Measurements from ENCODE around the gene RPS6KA5.

- no peak for TF ChIP-seq CTCF (IDR thresholded peaks at IDR 0.05; ENCODE audit: borderline replicate concordance, extremely low read depth, low read length, poor library complexity, severe bottlenecking)
- TF ChIP-seq EZH2 (IDR thresholded peaks at IDR 0.05; ENCODE audit: borderline replicate concordance, low read depth, low read length, severe bottlenecking), result no peak
Measured at GRCh38 chr14:90883782-90884181, 176.7 kb downstream of the RPS6KA5 start.
